Cardiac fibroblast (primary cell): ENCODE results near the gene RPA3.
A peak's percentile ranks its signal among the peaks of the same experiment; 100 is the strongest.

Experiments
- DNase-seq, 2 donors: peaks; one replicate each; pipeline versions ENCODE4 v3.0.0 to v3.0.0-alpha.2; 2010; ENCODE audit warnings: low read depth in 2 of 2
- H3K4me3 ChIP-seq, 2 donors: replicated peaks in 1 of 2; 1 replicate in 1 of 2; 2 replicates in 1 of 2; pipeline ENCODE4 v1.5.1; 2011; ENCODE audit warnings: low read depth in 2 of 2, low read length in 2 of 2, mild to moderate bottlenecking in 2 of 2, moderate library complexity in 1 of 2
- TF ChIP-seq, protein P1 (sequence below): IDR thresholded peaks from one replicate; pipeline ENCODE4 v1.5.1; 2011; ENCODE audit warnings: low read depth, mild to moderate bottlenecking, low read length, inconsistent platforms

The RPA3 gene

DNA sequence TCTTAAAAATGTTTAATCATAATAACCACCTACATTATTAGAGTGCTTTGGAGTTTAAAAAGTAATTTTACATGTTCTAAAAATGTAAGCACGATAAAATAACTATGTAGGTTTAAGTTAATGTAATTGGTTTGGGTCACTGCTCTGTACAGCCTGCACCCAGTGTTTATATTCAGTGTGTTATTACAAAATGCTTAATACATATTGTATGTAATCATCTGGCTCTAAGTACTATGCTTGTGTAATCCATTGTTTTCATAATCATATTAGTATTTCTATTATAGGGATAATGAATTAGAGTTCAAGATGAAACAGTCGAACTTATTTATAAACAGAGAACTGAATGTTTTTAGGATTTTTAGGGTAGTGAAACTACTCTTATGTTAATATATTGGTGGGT lies 13.1 kb downstream of the RPA3 start:
- no peak overlapping the region for H3K4me3 ChIP-seq
- DNase-seq = peak in 1 of 2 donors; percentile 25
- TF ChIP-seq, protein P1, sequence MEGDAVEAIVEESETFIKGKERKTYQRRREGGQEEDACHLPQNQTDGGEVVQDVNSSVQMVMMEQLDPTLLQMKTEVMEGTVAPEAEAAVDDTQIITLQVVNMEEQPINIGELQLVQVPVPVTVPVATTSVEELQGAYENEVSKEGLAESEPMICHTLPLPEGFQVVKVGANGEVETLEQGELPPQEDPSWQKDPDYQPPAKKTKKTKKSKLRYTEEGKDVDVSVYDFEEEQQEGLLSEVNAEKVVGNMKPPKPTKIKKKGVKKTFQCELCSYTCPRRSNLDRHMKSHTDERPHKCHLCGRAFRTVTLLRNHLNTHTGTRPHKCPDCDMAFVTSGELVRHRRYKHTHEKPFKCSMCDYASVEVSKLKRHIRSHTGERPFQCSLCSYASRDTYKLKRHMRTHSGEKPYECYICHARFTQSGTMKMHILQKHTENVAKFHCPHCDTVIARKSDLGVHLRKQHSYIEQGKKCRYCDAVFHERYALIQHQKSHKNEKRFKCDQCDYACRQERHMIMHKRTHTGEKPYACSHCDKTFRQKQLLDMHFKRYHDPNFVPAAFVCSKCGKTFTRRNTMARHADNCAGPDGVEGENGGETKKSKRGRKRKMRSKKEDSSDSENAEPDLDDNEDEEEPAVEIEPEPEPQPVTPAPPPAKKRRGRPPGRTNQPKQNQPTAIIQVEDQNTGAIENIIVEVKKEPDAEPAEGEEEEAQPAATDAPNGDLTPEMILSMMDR = no peak

DNA sequence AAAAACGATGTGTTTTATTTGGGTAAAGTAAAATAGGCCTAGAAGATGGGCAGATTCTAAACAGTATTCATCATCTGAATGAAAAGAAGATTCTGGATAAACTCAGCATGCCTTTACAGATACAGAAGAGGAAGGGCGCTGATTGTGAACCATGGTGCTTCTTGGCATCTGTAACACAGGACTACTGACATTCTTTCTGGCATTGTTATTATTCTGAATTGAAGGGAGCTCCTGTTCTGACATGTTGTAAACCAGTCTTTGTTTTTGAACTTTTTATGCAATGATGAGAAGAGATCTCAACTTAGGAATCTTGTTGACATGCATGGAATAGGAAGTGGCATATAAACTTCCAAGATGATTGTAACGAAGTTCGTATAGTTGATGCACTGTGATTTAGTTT lies 13.5 kb downstream of the RPA3 start:
- TF ChIP-seq, protein P1 = no peak
- no peak for DNase-seq
- no peak overlapping the region for H3K4me3 ChIP-seq

DNA sequence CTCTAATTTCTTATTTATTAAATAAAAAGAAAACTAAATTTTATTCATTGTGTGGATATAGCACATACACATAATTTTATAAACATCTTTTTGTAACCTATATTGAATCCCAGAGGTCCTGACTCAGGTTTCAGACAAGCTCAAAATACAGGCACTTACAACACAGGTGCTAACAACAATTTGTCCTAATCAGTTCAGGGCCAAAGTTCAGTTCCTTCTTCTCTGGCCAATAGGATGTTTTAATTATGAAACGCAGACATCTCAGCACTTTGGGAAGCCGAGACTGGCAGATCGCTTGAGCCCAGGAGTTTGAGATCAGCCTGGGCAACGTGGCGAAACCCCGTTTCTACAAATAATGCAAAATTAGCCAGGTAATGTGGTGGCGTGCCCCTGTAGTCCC lies 15.0 kb downstream of the RPA3 start:
- no peak for DNase-seq
- H3K4me3 ChIP-seq = no peak overlapping the region
- TF ChIP-seq, protein P1 = no peak

DNA sequence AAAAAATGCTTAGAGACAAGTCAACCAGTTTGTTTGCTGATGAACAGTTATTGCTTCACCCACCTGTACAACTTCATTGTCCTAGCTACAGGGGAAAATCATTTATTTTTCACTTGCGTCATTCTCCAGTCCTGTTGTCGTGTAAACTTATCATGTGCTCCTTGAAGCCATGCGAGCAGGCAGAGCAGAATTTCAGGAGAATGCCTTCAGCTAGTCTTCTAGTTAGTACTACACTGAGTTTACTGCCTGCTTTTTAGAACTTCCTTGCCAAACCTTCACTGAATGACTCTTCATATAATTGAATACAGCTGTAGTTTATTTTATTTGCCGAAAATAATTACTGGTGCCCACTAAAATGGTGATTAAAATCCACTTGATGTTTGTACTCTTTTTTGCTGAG lies 15.6 kb downstream of the RPA3 start:
- no peak for DNase-seq
- H3K4me3 ChIP-seq = no peak overlapping the region
- TF ChIP-seq, protein P1 = no peak

DNA sequence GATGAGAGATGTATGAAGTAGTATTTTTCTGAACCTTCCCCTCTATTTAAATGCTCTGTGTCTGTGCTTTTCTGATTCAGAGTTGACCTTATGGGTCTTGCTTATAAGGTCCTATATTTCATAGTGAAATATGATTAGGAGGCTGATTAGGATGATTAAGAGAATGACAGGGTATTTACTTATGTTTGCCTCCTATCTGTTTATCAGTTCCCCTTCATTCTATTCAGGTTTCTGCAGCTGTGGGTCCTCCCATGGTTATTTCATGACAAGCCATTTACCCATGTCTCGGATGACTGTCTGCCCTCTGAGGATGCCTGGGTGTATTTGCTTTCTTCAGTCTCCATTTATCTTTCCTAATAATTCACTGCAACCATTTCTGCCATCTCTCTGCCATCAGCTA lies 16.9 kb downstream of the RPA3 start:
- no peak for DNase-seq
- TF ChIP-seq, protein P1 = no peak

DNA sequence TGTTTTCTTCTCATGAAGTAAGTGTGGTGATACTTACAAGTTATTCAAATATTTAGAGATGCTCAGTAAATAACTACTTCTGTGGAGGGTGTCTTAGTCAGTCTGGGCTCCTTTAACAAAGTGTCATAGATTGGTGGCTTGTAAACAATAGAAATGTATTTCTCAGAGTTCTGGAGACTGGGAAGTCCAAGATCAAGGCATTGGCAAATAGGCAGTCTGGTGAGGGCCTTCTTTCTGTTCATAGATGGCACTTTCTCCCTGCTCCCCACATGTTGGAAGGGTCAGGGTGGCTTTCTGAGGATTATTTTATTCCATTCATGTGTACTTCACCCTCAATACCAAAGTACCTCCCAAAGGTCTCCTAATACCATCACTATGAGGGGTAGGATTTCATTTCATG lies 18.4 kb downstream of the RPA3 start:
- TF ChIP-seq, protein P1 = no peak
- no peak for DNase-seq
- H3K4me3 ChIP-seq = no peak overlapping the region

More for the DNA sequence above, 16.9 kb downstream of the RPA3 start:
- H3K4me3 ChIP-seq = no peak overlapping the region

DNA sequence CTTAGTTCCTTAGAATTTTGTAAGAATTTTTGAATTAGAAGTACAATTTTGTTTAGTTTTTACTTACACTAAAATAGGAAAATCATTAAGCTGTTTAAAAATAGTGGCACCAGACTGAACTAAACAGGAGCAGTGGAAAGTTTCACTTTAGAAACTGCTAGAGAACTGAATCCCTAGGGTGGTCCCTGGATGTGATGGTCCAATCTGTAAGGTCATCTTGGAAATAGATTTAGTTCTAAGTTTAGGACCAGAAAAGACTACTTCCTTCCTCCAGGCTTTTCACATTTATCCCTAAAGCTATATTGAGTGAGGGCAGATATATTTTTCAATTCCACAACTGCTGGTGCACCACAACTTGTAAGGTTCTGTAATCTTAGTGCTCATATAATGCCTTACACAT lies 19.0 kb downstream of the RPA3 start:
- no peak for DNase-seq
- TF ChIP-seq, protein P1 = no peak
- no peak overlapping the region for H3K4me3 ChIP-seq
